ENCODE results near the gene LHFPL3.

DNA sequence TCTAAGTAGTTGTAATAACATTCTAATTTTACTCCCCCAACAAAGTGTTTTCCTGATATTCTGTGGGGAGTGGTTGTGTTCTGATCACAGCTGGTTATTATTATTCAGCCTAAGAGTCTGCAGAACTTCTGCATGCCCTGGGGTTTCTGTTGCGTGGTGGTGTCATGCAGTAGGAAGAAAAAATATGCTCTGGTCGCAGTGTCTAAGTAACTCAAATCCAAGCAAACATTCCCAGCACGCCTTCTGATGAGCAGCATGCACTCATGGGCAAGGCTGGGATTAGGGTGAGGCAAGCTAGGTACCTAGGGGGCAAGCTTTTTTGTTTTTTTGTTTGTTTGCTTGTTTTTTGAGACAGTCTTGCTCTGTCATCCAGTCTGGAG is 572.8 kb downstream of the LHFPL3 start:
- TF ChIP-seq, protein P1, sequence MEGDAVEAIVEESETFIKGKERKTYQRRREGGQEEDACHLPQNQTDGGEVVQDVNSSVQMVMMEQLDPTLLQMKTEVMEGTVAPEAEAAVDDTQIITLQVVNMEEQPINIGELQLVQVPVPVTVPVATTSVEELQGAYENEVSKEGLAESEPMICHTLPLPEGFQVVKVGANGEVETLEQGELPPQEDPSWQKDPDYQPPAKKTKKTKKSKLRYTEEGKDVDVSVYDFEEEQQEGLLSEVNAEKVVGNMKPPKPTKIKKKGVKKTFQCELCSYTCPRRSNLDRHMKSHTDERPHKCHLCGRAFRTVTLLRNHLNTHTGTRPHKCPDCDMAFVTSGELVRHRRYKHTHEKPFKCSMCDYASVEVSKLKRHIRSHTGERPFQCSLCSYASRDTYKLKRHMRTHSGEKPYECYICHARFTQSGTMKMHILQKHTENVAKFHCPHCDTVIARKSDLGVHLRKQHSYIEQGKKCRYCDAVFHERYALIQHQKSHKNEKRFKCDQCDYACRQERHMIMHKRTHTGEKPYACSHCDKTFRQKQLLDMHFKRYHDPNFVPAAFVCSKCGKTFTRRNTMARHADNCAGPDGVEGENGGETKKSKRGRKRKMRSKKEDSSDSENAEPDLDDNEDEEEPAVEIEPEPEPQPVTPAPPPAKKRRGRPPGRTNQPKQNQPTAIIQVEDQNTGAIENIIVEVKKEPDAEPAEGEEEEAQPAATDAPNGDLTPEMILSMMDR (IDR thresholded peaks at IDR 0.05), result no peak
- no peak for TF ChIP-seq ZFX (IDR thresholded peaks at IDR 0.05; ENCODE audit: borderline replicate concordance)
